ENCODE measurements around the gene DEGS2.
"Not testable (repeated sequence)": the region's sequence is repeated elsewhere in the genome, so short reads cannot be mapped to it uniquely, and the experiment has no call there.

The DEGS2 gene

GRCh38 chr14:100159094-100159864 is at the start of gene DEGS2:
Gene DEGS2, minus strand, starts transcription at chr14:100159645. Its CDS starts 58 bp downstream, at chr14:100159587.
- Histone ChIP-seq H3K4me1 (ENCODE audit: control insufficient read depth, insufficient read depth, low read length) (peaks cover 3% of the 10 kb centered on the region), H3K4me3 (ENCODE audit: low read depth, low read length) (peak within 1 kb of the TSS; percentile 77), H3K36me3 (ENCODE audit: control insufficient read depth, insufficient read depth, low read length) (no peaks in the 10 kb centered on the region), H3K27me3 (ENCODE audit: control insufficient read depth, insufficient read depth, low read length) (peaks cover 73% of the 10 kb centered on the region), H3K27ac (ENCODE audit: low read depth, low read length) (no peak within 1 kb of the TSS), H3K9ac (ENCODE audit: low read length) (no peak within 1 kb of the TSS), H3K9me3 (ENCODE audit: control insufficient read depth, insufficient read depth, low read depth, low read length) (peaks cover 6% of the 10 kb centered on the region; the same call in 1 of the 2 replicates)

GRCh38 chr14:100208136-100208535 is 48.7 kb upstream of the DEGS2 start:
- H3K27ac ChIP-seq (ENCODE audit: low read depth, low read length); H3K36me3 ChIP-seq (ENCODE audit: control insufficient read depth, insufficient read depth, low read length); H3K27me3 ChIP-seq (ENCODE audit: control insufficient read depth, insufficient read depth, low read length); H3K4me3 ChIP-seq (ENCODE audit: low read depth, low read length); H3K9me3 ChIP-seq (ENCODE audit: control insufficient read depth, insufficient read depth, low read depth, low read length); H3K4me1 ChIP-seq (ENCODE audit: control insufficient read depth, insufficient read depth, low read length); H3K9ac ChIP-seq (ENCODE audit: low read length): not testable (repeated sequence)

GRCh38 chr14:100207588-100207987 is 48.1 kb upstream of the DEGS2 start:
- H3K4me1 ChIP-seq (ENCODE audit: control insufficient read depth, insufficient read depth, low read length); H3K4me3 ChIP-seq (ENCODE audit: low read depth, low read length); H3K9ac ChIP-seq (ENCODE audit: low read length); H3K27ac ChIP-seq (ENCODE audit: low read depth, low read length); H3K9me3 ChIP-seq (ENCODE audit: control insufficient read depth, insufficient read depth, low read depth, low read length); H3K27me3 ChIP-seq (ENCODE audit: control insufficient read depth, insufficient read depth, low read length); H3K36me3 ChIP-seq (ENCODE audit: control insufficient read depth, insufficient read depth, low read length): not testable (repeated sequence)

- H3K9ac ChIP-seq (ENCODE audit: low read length): not testable (repeated sequence)
Observed at GRCh38 chr14:100204835-100205167, 45.4 kb upstream of the DEGS2 start.

GRCh38 chr14:100203962-100204834 is 44.8 kb upstream of the DEGS2 start:
- no peaks in the 10 kb centered on the region for H3K27me3 ChIP-seq (ENCODE audit: control insufficient read depth, insufficient read depth, low read length)
- H3K36me3 ChIP-seq (ENCODE audit: control insufficient read depth, insufficient read depth, low read length): no peaks in the 10 kb centered on the region
- H3K27ac ChIP-seq (ENCODE audit: low read depth, low read length): no peak overlapping the region
- no peaks in the 10 kb centered on the region for H3K9me3 ChIP-seq (ENCODE audit: control insufficient read depth, insufficient read depth, low read depth, low read length)
- H3K9ac ChIP-seq (ENCODE audit: low read length): no peak overlapping the region
- H3K4me3 ChIP-seq (ENCODE audit: low read depth, low read length): no peak overlapping the region
- H3K4me1 ChIP-seq (ENCODE audit: control insufficient read depth, insufficient read depth, low read length): peaks cover 7% of the 10 kb centered on the region; the same call in 1 of the 2 replicates

More at GRCh38 chr14:100204835-100205167, 45.4 kb upstream of the DEGS2 start:
- H3K36me3 ChIP-seq (ENCODE audit: control insufficient read depth, insufficient read depth, low read length); H3K9me3 ChIP-seq (ENCODE audit: control insufficient read depth, insufficient read depth, low read depth, low read length); H3K4me1 ChIP-seq (ENCODE audit: control insufficient read depth, insufficient read depth, low read length); H3K4me3 ChIP-seq (ENCODE audit: low read depth, low read length); H3K27ac ChIP-seq (ENCODE audit: low read depth, low read length); H3K27me3 ChIP-seq (ENCODE audit: control insufficient read depth, insufficient read depth, low read length): not testable (repeated sequence)

GRCh38 chr14:100203146-100203545 is 43.7 kb upstream of the DEGS2 start:
- H3K9me3 ChIP-seq (ENCODE audit: control insufficient read depth, insufficient read depth, low read depth, low read length): no peaks in the 10 kb centered on the region
- H3K4me1 ChIP-seq (ENCODE audit: control insufficient read depth, insufficient read depth, low read length): peaks cover 8% of the 10 kb centered on the region; the same call in 1 of the 2 replicates
- H3K27ac ChIP-seq (ENCODE audit: low read depth, low read length): no peak overlapping the region
- no peaks in the 10 kb centered on the region for H3K36me3 ChIP-seq (ENCODE audit: control insufficient read depth, insufficient read depth, low read length)
- H3K27me3 ChIP-seq (ENCODE audit: control insufficient read depth, insufficient read depth, low read length): no peaks in the 10 kb centered on the region
- H3K4me3 ChIP-seq (ENCODE audit: low read depth, low read length): no peak overlapping the region
- H3K9ac ChIP-seq (ENCODE audit: low read length): no peak overlapping the region

- Histone ChIP-seq H3K9ac (ENCODE audit: low read length) (no peak overlapping the region), H3K27me3 (ENCODE audit: control insufficient read depth, insufficient read depth, low read length) (no peaks in the 10 kb centered on the region), H3K36me3 (ENCODE audit: control insufficient read depth, insufficient read depth, low read length) (no peaks in the 10 kb centered on the region), H3K27ac (ENCODE audit: low read depth, low read length) (no peak overlapping the region), H3K9me3 (ENCODE audit: control insufficient read depth, insufficient read depth, low read depth, low read length) (no peaks in the 10 kb centered on the region), H3K4me1 (ENCODE audit: control insufficient read depth, insufficient read depth, low read length) (peaks cover 8% of the 10 kb centered on the region; the same call in 1 of the 2 replicates), H3K4me3 (ENCODE audit: low read depth, low read length) (no peak overlapping the region)
Observed at GRCh38 chr14:100202712-100203111, 43.3 kb upstream of the DEGS2 start.

GRCh38 chr14:100201701-100202100 is 42.3 kb upstream of the DEGS2 start:
- Histone ChIP-seq H3K4me1 (ENCODE audit: control insufficient read depth, insufficient read depth, low read length) (peaks cover 8% of the 10 kb centered on the region; the same call in 1 of the 2 replicates), H3K4me3 (ENCODE audit: low read depth, low read length) (no peak overlapping the region), H3K9ac (ENCODE audit: low read length) (no peak overlapping the region), H3K36me3 (ENCODE audit: control insufficient read depth, insufficient read depth, low read length) (no peaks in the 10 kb centered on the region), H3K9me3 (ENCODE audit: control insufficient read depth, insufficient read depth, low read depth, low read length) (no peaks in the 10 kb centered on the region), H3K27ac (ENCODE audit: low read depth, low read length) (no peak overlapping the region), H3K27me3 (ENCODE audit: control insufficient read depth, insufficient read depth, low read length) (no peaks in the 10 kb centered on the region)

GRCh38 chr14:100200311-100200710 is 40.9 kb upstream of the DEGS2 start:
- Histone ChIP-seq H3K27me3 (ENCODE audit: control insufficient read depth, insufficient read depth, low read length) (no peaks in the 10 kb centered on the region), H3K9ac (ENCODE audit: low read length) (no peak overlapping the region), H3K4me1 (ENCODE audit: control insufficient read depth, insufficient read depth, low read length) (peaks cover 8% of the 10 kb centered on the region; the same call in 1 of the 2 replicates), H3K27ac (ENCODE audit: low read depth, low read length) (no peak overlapping the region), H3K9me3 (ENCODE audit: control insufficient read depth, insufficient read depth, low read depth, low read length) (no peaks in the 10 kb centered on the region), H3K4me3 (ENCODE audit: low read depth, low read length) (no peak overlapping the region), H3K36me3 (ENCODE audit: control insufficient read depth, insufficient read depth, low read length) (no peaks in the 10 kb centered on the region)

GRCh38 chr14:100199240-100199860 is 39.9 kb upstream of the DEGS2 start:
- no peaks in the 10 kb centered on the region for H3K36me3 ChIP-seq (ENCODE audit: control insufficient read depth, insufficient read depth, low read length)
- no peaks in the 10 kb centered on the region for H3K27me3 ChIP-seq (ENCODE audit: control insufficient read depth, insufficient read depth, low read length)
- H3K4me3 ChIP-seq (ENCODE audit: low read depth, low read length): no peak overlapping the region
- no peaks in the 10 kb centered on the region for H3K9me3 ChIP-seq (ENCODE audit: control insufficient read depth, insufficient read depth, low read depth, low read length)
- peaks cover 8% of the 10 kb centered on the region; the same call in 1 of the 2 replicates for H3K4me1 ChIP-seq (ENCODE audit: control insufficient read depth, insufficient read depth, low read length)
- no peak overlapping the region for H3K27ac ChIP-seq (ENCODE audit: low read depth, low read length)
- H3K9ac ChIP-seq (ENCODE audit: low read length): no peak overlapping the region

Data from HUES6 (cell line).